GM10248 (cell line): Measurements from ENCODE around the gene CTSD.

ENCODE experiments used
- CTCF ChIA-PET: fragments of 300-600 bp; sonication (Branson Sonifier 250); formaldehyde crosslinking; extraction: SDS; loops from one replicate; lab custom pipeline; 2021; ENCODE audit warnings: antibody characterized with exemption; lab: Yijun Ruan, JAX
- POLR2A ChIA-PET: fragments of 350-650 bp; sonication (Branson Sonifier 250); formaldehyde crosslinking; extraction: SDS; loops from one replicate; lab custom pipeline; 2020; ENCODE audit warnings: antibody characterized with exemption; lab: Yijun Ruan, JAX
- DNase-seq: peaks from one replicate; pipeline ENCODE4 v3.0.0; 2012; ENCODE audit errors: extremely low spot score
- CTCF ChIP-seq: IDR thresholded peaks from 2 replicates; pipeline ENCODE4 v1.5.1; 2012; ENCODE audit warnings: mild to moderate bottlenecking, low read depth; ENCODE audit errors: extremely low read depth, missing control alignments, control extremely low read depth

Gene CTSD

GRCh38 chr11:1708716-1709115 lies 55.0 kb downstream of the CTSD start:
- DNase-seq, result no peak
- no peak for TF ChIP-seq CTCF
- CTCF ChIA-PET, result interaction anchor here (8.6 kb wide), 1 partner anchor 16 kb away, joined by 51 read pairs; no protein-coding TSS in a partner anchor
- POLR2A ChIA-PET, result no interaction called here

GRCh38 chr11:1707751-1708150 lies 56.0 kb downstream of the CTSD start:
- ChIA-PET CTCF (interaction anchor here (1.2 to 8.6 kb wide), 4 partner anchors 15 to 126 kb away, joined by 3 to 51 read pairs (median 8); no protein-coding TSS in a partner anchor), POLR2A (no interaction called here)
- DNase-seq, result no peak
- TF ChIP-seq CTCF, result no peak

- TF ChIP-seq CTCF, result no peak
- POLR2A ChIA-PET, result interaction anchor here (0.6 kb wide), 1 partner anchor 1374 kb away, joined by 3 read pairs; no protein-coding TSS in a partner anchor
- no peak for DNase-seq
- CTCF ChIA-PET, result interaction anchor here (1.2 to 8.6 kb wide), 7 partner anchors 14 to 444 kb away, joined by 3 to 51 read pairs (median 6); no protein-coding TSS in a partner anchor
Measured at GRCh38 chr11:1706634-1707400, 56.9 kb downstream of the CTSD start.

- ChIA-PET CTCF (interaction anchor here (0.6 to 8.6 kb wide), 3 partner anchors 13 to 446 kb away, joined by 3 to 51 read pairs (median 6); no protein-coding TSS in a partner anchor), POLR2A (no interaction called here)
- no peak for TF ChIP-seq CTCF
- DNase-seq, result no peak
Measured at GRCh38 chr11:1705126-1706052, 58.3 kb downstream of the CTSD start.

- CTCF ChIA-PET, result interaction anchor here (8.2 to 8.6 kb wide), 2 partner anchors 11 to 130 kb away, joined by 51 to 85 read pairs; partner anchors contain the start of gene SYT8
Measured at GRCh38 chr11:1703146-1703545, 60.6 kb downstream of the CTSD start.

More at GRCh38 chr11:1703146-1703545, 60.6 kb downstream of the CTSD start:
- no peak for TF ChIP-seq CTCF
- POLR2A ChIA-PET, result no interaction called here
- DNase-seq, result no peak
